ENCODE results near the gene TTC7B. TPM values are rescaled to one million over a fixed set of nuclear protein-coding genes. Genes with fewer than 3 reads are reported as not detected.

The TTC7B gene
- polyA plus RNA-seq, 1 donor from 2014 or later = 19.9 TPM

- Histone ChIP-seq H4K20me1 (ENCODE audit: insufficient read depth) (no peaks in the 10 kb centered on the region), H3K27ac (ENCODE audit: low read length) (no peak overlapping the region), H3K36me3 (ENCODE audit: insufficient read depth, low read length) (no peaks in the 10 kb centered on the region), H2AFZ (ENCODE audit: low read depth, low read length) (no peak overlapping the region), H3K9ac (ENCODE audit: low read length) (no peak overlapping the region), H3K4me3 (ENCODE audit: low read length) (no peak overlapping the region), H3F3A (ENCODE audit: insufficient read depth, low read length, poor library complexity, severe bottlenecking) (no peaks in the 10 kb centered on the region), H3K79me2 (replicated peaks; ENCODE audit: insufficient read depth, low read length) (peaks cover 3% of the 10 kb centered on the region), H3K27me3 (ENCODE audit: insufficient read depth, low read depth, low read length) (no peaks in the 10 kb centered on the region), H3K4me2 (ENCODE audit: low read length) (no peak overlapping the region), H3K9me3 (ENCODE audit: low read length) (no peaks in the 10 kb centered on the region), H3K9me2 (ENCODE audit: insufficient read depth, low read length) (no peaks in the 10 kb centered on the region)
- TF ChIP-seq, protein P1, sequence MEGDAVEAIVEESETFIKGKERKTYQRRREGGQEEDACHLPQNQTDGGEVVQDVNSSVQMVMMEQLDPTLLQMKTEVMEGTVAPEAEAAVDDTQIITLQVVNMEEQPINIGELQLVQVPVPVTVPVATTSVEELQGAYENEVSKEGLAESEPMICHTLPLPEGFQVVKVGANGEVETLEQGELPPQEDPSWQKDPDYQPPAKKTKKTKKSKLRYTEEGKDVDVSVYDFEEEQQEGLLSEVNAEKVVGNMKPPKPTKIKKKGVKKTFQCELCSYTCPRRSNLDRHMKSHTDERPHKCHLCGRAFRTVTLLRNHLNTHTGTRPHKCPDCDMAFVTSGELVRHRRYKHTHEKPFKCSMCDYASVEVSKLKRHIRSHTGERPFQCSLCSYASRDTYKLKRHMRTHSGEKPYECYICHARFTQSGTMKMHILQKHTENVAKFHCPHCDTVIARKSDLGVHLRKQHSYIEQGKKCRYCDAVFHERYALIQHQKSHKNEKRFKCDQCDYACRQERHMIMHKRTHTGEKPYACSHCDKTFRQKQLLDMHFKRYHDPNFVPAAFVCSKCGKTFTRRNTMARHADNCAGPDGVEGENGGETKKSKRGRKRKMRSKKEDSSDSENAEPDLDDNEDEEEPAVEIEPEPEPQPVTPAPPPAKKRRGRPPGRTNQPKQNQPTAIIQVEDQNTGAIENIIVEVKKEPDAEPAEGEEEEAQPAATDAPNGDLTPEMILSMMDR (IDR thresholded peaks at IDR 0.05; ENCODE audit: poor library complexity, severe bottlenecking) = no peak
- TF ChIP-seq EP300 (conservative IDR thresholded peaks at IDR 0.05; ENCODE audit: poor library complexity, severe bottlenecking) (no peak), MXI1 (conservative IDR thresholded peaks at IDR 0.05; ENCODE audit: poor library complexity, severe bottlenecking) (no peak), RAD21 (conservative IDR thresholded peaks at IDR 0.05) (no peak), POLR2AphosphoS5 (IDR thresholded peaks at IDR 0.05) (no peak), SMC3 (conservative IDR thresholded peaks at IDR 0.05; ENCODE audit: poor library complexity) (no peak)
Measured at GRCh38 chr14:90760078-90760444, 56.2 kb downstream of the TTC7B start.

- TF ChIP-seq TAF1 (IDR thresholded peaks at IDR 0.05; ENCODE audit: low read depth) = no peak
- TF ChIP-seq, protein P2, sequence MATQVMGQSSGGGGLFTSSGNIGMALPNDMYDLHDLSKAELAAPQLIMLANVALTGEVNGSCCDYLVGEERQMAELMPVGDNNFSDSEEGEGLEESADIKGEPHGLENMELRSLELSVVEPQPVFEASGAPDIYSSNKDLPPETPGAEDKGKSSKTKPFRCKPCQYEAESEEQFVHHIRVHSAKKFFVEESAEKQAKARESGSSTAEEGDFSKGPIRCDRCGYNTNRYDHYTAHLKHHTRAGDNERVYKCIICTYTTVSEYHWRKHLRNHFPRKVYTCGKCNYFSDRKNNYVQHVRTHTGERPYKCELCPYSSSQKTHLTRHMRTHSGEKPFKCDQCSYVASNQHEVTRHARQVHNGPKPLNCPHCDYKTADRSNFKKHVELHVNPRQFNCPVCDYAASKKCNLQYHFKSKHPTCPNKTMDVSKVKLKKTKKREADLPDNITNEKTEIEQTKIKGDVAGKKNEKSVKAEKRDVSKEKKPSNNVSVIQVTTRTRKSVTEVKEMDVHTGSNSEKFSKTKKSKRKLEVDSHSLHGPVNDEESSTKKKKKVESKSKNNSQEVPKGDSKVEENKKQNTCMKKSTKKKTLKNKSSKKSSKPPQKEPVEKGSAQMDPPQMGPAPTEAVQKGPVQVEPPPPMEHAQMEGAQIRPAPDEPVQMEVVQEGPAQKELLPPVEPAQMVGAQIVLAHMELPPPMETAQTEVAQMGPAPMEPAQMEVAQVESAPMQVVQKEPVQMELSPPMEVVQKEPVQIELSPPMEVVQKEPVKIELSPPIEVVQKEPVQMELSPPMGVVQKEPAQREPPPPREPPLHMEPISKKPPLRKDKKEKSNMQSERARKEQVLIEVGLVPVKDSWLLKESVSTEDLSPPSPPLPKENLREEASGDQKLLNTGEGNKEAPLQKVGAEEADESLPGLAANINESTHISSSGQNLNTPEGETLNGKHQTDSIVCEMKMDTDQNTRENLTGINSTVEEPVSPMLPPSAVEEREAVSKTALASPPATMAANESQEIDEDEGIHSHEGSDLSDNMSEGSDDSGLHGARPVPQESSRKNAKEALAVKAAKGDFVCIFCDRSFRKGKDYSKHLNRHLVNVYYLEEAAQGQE (IDR thresholded peaks at IDR 0.05; ENCODE audit: borderline replicate concordance) = no peak
- no peak for TF ChIP-seq MXI1 (conservative IDR thresholded peaks at IDR 0.05; ENCODE audit: poor library complexity, severe bottlenecking)
- no peak for TF ChIP-seq EP300 (conservative IDR thresholded peaks at IDR 0.05; ENCODE audit: poor library complexity, severe bottlenecking)
- TF ChIP-seq RAD21 (conservative IDR thresholded peaks at IDR 0.05) = no peak
- no peak for TF ChIP-seq POLR2AphosphoS5 (IDR thresholded peaks at IDR 0.05)
- H3K9me2 ChIP-seq (ENCODE audit: insufficient read depth, low read length) = no peaks in the 10 kb centered on the region
- no peaks in the 10 kb centered on the region for H3K9me3 ChIP-seq (ENCODE audit: low read length)
- H3K27me3 ChIP-seq (ENCODE audit: insufficient read depth, low read depth, low read length) = no peaks in the 10 kb centered on the region
- no peaks in the 10 kb centered on the region for H3K36me3 ChIP-seq (ENCODE audit: insufficient read depth, low read length)
- H3K79me2 ChIP-seq (replicated peaks; ENCODE audit: insufficient read depth, low read length) = peaks cover 3% of the 10 kb centered on the region
- H3K27ac ChIP-seq (ENCODE audit: low read length) = no peak overlapping the region
- no peak overlapping the region for H2AFZ ChIP-seq (ENCODE audit: low read depth, low read length)
- H3K9ac ChIP-seq (ENCODE audit: low read length) = no peak overlapping the region
- peak overlapping the region; percentile 76 for H3K4me3 ChIP-seq (ENCODE audit: low read length)
- no peaks in the 10 kb centered on the region for H3F3A ChIP-seq (ENCODE audit: insufficient read depth, low read length, poor library complexity, severe bottlenecking)
- H3K4me2 ChIP-seq (ENCODE audit: low read length) = no peak overlapping the region
- no peaks in the 10 kb centered on the region for H4K20me1 ChIP-seq (ENCODE audit: insufficient read depth)
Measured at GRCh38 chr14:90759370-90760077, 56.7 kb downstream of the TTC7B start.
